OCI-LY3 (cell line): ENCODE results near the gene EGR2.
"Not testable (repeated sequence)": the region's sequence is repeated elsewhere in the genome, so short reads cannot be mapped to it uniquely, and the experiment has no call there.

Experiments
- H2AFZ ChIP-seq: fragments of 200-600, 300-600 bp; shearing (Covaris generic); 2 replicates; pipeline ENCODE4 v1.6.0; 2014; ENCODE audit warnings: antibody characterized with exemption, low read depth, low read length
- H3K27ac ChIP-seq: fragments of 200-600, 300-600 bp; sonication (generic); 2 replicates; pipeline ENCODE4 v1.5.1; 2014; ENCODE audit warnings: mild to moderate bottlenecking, low read length, moderate library complexity, mixed read lengths
- H3K27me3 ChIP-seq: fragments of 200-600, 300-600 bp; sonication (generic); 2 replicates; pipeline ENCODE4 v1.6.1; 2014; ENCODE audit warnings: low read depth, low read length, mixed read lengths
- H3K36me3 ChIP-seq: fragments of 200-600, 300-600 bp; sonication (generic); replicated peaks from 2 replicates; pipeline ENCODE3; 2014; ENCODE audit warnings: low read depth, low read length, mixed read lengths
- H3K4me1 ChIP-seq: fragments of 300-600, 200-600 bp; sonication (generic); 2 replicates; pipeline ENCODE4 v1.6.1; 2014; ENCODE audit warnings: low read length, mixed read lengths
- H3K4me2 ChIP-seq: fragments of 200-600, 300-600 bp; sonication (generic); 2 replicates; pipeline ENCODE4 v1.6.1; 2014; ENCODE audit warnings: low read length, mixed read lengths
- H3K4me3 ChIP-seq: fragments of 300-600, 200-600 bp; sonication (generic); 2 replicates; pipeline ENCODE4 v1.5.1; 2014; ENCODE audit warnings: antibody characterized with exemption, mild to moderate bottlenecking, low read length, moderate library complexity
- H3K79me2 ChIP-seq: fragments of 300-600, 200-600 bp; shearing (Covaris generic); 2 replicates; pipeline ENCODE4 v1.6.1; 2014; ENCODE audit warnings: mild to moderate bottlenecking, low read length, mixed read lengths
- H3K9ac ChIP-seq: fragments of 300-600, 200-600 bp; shearing (Covaris generic); 2 replicates; pipeline ENCODE4 v1.6.0; 2014; ENCODE audit warnings: mild to moderate bottlenecking, low read length, moderate library complexity
- H3K9me3 ChIP-seq: fragments of 200-600, 300-600 bp; shearing (Covaris generic); 2 replicates; pipeline ENCODE4 v1.6.1; 2014; ENCODE audit warnings: low read length, mixed read lengths; ENCODE audit not compliant: insufficient read depth
- H4K20me1 ChIP-seq: fragments of 200-600, 300-600 bp; sonication (generic); 2 replicates; pipeline ENCODE4 v1.6.1; 2016; ENCODE audit warnings: low read length, mixed read lengths; ENCODE audit not compliant: insufficient read depth
- EZH2phosphoT487 ChIP-seq: fragments of 200-600 bp; shearing (Covaris generic); IDR thresholded peaks from 2 replicates; pipeline ENCODE4 v1.6.1; 2018; ENCODE audit warnings: antibody characterized with exemption, mixed run types, low read depth
- TF ChIP-seq, protein P1 (sequence below): fragments of 200-600, 300-600 bp; sonication (generic); IDR thresholded peaks from 2 replicates; pipeline ENCODE4 v1.5.1; 2014; ENCODE audit warnings: antibody characterized with exemption, low read length, low read depth

EGR2 gene

DNA sequence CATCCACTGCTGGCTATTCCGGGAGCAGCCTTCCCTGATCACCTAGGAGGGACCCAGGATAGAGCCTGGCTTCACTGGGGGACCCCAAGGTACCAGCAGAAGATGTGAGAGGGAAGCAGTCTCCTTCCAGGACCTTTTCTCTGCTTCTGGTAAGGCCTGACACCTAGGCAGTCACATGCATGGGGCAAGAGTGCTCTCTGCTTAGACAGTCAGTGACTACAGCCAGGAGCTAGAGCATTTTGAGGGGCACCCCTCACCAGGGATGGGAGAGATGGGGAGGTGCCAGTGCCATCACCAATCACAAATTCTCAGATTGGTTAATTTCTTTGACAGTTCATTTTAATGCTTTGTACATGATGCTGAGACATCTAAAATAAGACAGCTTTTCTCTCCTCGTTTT lies 25.6 kb downstream of the EGR2 start:
- H3K4me1 ChIP-seq = no peaks in the 10 kb centered on the region
- H3K27me3 ChIP-seq = no peaks in the 10 kb centered on the region
- H3K9me3 ChIP-seq = no peaks in the 10 kb centered on the region
- no peaks in the 10 kb centered on the region for H4K20me1 ChIP-seq
- TF ChIP-seq, protein P1, sequence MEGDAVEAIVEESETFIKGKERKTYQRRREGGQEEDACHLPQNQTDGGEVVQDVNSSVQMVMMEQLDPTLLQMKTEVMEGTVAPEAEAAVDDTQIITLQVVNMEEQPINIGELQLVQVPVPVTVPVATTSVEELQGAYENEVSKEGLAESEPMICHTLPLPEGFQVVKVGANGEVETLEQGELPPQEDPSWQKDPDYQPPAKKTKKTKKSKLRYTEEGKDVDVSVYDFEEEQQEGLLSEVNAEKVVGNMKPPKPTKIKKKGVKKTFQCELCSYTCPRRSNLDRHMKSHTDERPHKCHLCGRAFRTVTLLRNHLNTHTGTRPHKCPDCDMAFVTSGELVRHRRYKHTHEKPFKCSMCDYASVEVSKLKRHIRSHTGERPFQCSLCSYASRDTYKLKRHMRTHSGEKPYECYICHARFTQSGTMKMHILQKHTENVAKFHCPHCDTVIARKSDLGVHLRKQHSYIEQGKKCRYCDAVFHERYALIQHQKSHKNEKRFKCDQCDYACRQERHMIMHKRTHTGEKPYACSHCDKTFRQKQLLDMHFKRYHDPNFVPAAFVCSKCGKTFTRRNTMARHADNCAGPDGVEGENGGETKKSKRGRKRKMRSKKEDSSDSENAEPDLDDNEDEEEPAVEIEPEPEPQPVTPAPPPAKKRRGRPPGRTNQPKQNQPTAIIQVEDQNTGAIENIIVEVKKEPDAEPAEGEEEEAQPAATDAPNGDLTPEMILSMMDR = no peak
- TF ChIP-seq EZH2phosphoT487 = no peak
- H3K4me2 ChIP-seq = no peak overlapping the region
- H3K9ac ChIP-seq = no peak overlapping the region
- no peak overlapping the region for H2AFZ ChIP-seq
- H3K36me3 ChIP-seq = no peaks in the 10 kb centered on the region
- no peaks in the 10 kb centered on the region for H3K79me2 ChIP-seq
- H3K4me3 ChIP-seq = no peak overlapping the region
- no peak overlapping the region for H3K27ac ChIP-seq

DNA sequence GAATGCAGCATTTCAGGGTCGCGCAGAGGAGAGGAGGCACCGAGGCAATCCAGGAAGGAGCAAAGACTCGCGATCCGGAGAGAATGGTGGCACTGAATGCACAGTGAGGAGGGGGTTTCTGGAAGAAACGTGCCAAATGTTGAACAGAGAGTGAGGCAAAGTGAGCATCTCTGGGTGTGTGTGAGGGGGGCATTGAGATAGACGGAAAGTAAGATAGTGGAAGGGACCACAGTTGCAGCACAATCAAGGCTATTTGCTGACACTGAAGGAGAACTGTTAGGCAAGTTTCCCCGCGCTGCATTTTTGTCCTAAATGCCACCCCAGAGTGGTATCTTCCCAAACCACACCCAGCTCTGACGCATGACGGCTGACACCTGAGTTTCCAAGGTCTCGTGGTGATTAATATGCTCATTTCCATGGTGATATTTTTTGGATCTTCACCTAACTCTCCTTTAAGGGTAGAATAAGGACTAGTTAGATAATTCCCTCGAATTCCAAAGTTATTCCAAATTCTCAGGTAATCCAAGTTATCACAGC lies 26.1 kb downstream of the EGR2 start:
- no peak overlapping the region for H3K9ac ChIP-seq
- no peaks in the 10 kb centered on the region for H3K27me3 ChIP-seq
- no peaks in the 10 kb centered on the region for H3K9me3 ChIP-seq
- no peak overlapping the region for H3K4me2 ChIP-seq
- no peak for TF ChIP-seq EZH2phosphoT487
- TF ChIP-seq, protein P1 = no peak
- H3K4me3 ChIP-seq = no peak overlapping the region
- no peak overlapping the region for H2AFZ ChIP-seq
- no peaks in the 10 kb centered on the region for H3K79me2 ChIP-seq
- no peaks in the 10 kb centered on the region for H3K36me3 ChIP-seq
- H3K4me1 ChIP-seq = no peaks in the 10 kb centered on the region
- no peaks in the 10 kb centered on the region for H4K20me1 ChIP-seq
- no peak overlapping the region for H3K27ac ChIP-seq

DNA sequence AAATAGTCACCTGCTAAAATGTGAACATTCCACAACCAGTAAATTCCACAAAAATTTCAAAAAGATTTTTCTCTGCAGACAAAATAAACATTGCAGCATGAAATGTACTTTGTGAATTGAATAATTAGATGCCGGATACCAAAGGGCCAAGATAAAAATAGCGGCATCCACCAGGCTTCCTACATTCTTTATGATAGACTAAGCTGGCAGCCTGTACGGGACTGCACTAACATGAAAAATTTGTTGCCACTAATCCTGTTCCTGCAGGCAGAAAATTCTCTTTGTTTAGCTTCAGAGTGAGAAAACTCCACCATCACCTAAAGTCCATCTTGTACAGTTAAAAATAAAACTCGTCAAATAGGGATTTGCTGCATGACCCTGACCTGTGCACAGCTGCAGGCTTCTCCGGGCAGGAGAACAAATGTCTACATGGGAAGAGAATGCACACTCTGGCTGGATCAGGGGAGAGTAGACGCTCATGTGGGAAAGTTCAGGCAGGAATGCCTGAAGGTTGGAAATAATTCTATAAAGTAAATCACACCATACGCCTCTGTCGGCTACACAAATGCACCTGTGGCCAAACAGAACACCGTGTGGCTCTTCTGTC lies 27.2 kb downstream of the EGR2 start:
- Histone ChIP-seq H3K4me3 (no peak overlapping the region), H3K4me2 (no peak overlapping the region), H4K20me1 (no peaks in the 10 kb centered on the region), H3K27ac (no peak overlapping the region), H2AFZ (no peak overlapping the region), H3K4me1 (no peaks in the 10 kb centered on the region), H3K9ac (no peak overlapping the region), H3K9me3 (no peaks in the 10 kb centered on the region), H3K36me3 (no peaks in the 10 kb centered on the region), H3K27me3 (no peaks in the 10 kb centered on the region), H3K79me2 (no peaks in the 10 kb centered on the region)
- TF ChIP-seq, protein P1 = no peak
- no peak for TF ChIP-seq EZH2phosphoT487

DNA sequence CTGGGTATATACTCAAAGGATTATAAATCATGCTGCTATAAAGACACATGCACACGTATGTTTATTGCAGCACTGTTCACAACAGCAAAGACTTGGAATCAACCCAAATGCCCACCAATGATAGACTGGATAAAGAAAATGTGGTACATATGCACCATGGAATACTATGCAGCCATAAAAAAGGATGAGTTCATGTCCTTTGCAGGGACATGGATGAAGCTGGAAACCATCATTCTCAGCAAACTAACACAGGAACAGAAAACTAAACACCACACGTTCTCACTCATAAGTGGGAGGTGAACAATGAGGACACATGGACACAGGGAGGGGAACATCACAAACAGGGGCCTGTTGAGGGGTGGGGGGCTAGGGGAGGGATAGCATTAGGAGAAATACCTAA lies 27.9 kb downstream of the EGR2 start:
- not testable (repeated sequence) for H3K4me2 ChIP-seq, H3K4me3 ChIP-seq, H3K4me1 ChIP-seq, H3K9ac ChIP-seq, H3K36me3 ChIP-seq, H3K9me3 ChIP-seq, H3K79me2 ChIP-seq, H3K27ac ChIP-seq, H2AFZ ChIP-seq, H4K20me1 ChIP-seq, H3K27me3 ChIP-seq

DNA sequence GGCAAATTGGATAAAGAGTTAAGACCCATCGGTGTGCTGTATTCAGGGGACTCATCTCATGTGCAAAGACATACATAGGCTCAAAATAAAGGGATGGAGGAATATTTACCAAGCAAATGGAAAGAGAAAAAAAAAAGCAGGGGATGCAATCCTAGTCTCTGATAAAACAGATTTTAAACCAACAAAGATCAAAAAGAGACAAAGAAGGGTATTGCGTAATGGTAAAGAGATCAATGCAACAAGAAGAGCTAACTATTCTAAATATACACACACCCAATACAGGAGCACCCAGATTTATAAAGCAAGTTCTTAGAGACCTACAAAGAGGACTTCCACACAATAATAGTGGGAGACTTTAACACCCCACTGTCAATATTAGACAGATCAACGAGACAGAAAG lies 31.6 kb downstream of the EGR2 start:
- H3K4me1 ChIP-seq, H3K4me2 ChIP-seq, H3K9ac ChIP-seq, H4K20me1 ChIP-seq, H3K27me3 ChIP-seq, H2AFZ ChIP-seq, H3K79me2 ChIP-seq, H3K27ac ChIP-seq, H3K4me3 ChIP-seq, H3K36me3 ChIP-seq, H3K9me3 ChIP-seq: not testable (repeated sequence)
